Heart left ventricle (tissue), 16 donors: ENCODE data around the gene MICALL2. TPM values are rescaled to one million over a fixed set of nuclear protein-coding genes. Genes with fewer than 3 reads are reported as not detected.

Experiments
- ATAC-seq, 4 donors: fragments of 200-7000 bp; cut with Tn5 transposase; one replicate each; pipeline ENCODE4 v1.9.1; 2020 to 2022; ENCODE audit warnings: moderate library complexity in 4 of 4, mild to moderate bottlenecking in 3 of 4, moderate number of reproducible peaks in 1 of 4
- DNase-seq, 5 donors: peaks; one replicate each; pipeline ENCODE4 v3.0.0-alpha.2; 2020
- H3K27ac ChIP-seq, 12 donors: fragments of 200-600 bp; sonication (generic) in 4 of 12; one replicate each; pipeline versions ENCODE4 v1.5.0 to v1.8.0; 2016 to 2022; ENCODE audit warnings: mild to moderate bottlenecking in 2 of 12
- H3K27me3 ChIP-seq, 9 donors: fragments of 200-600 bp; sonication (generic) in 2 of 9; one replicate each; pipeline versions ENCODE4 v1.5.1 to v1.8.0; 2016 to 2022; ENCODE audit warnings: mild to moderate bottlenecking in 3 of 9
- H3K36me3 ChIP-seq, 9 donors: fragments of 200-600 bp; sonication (generic) in 2 of 9; one replicate each; pipeline versions ENCODE4 v1.5.0 to v1.8.0; 2018 to 2022; ENCODE audit warnings: mild to moderate bottlenecking in 2 of 9
- H3K4me1 ChIP-seq, 12 donors: fragments of 200-600 bp; sonication (generic) in 4 of 12; one replicate each; pipeline versions ENCODE4 v1.5.0 to v1.8.0; 2016 to 2022; ENCODE audit warnings: mild to moderate bottlenecking in 3 of 12
- H3K4me3 ChIP-seq, 12 donors: fragments of 200-600 bp; sonication (generic) in 4 of 12; one replicate each; pipeline versions ENCODE4 v1.5.0 to v1.8.0; 2017 to 2022; ENCODE audit warnings: mild to moderate bottlenecking in 9 of 12, moderate library complexity in 4 of 12
- H3K9me3 ChIP-seq, 12 donors: fragments of 200-600 bp; sonication (generic) in 4 of 12; one replicate each; pipeline versions ENCODE4 v1.5.0 to v1.8.0; 2016 to 2022; ENCODE audit warnings: mild to moderate bottlenecking in 1 of 12
- POLR2A ChIP-seq, 2 donors: fragments of 450-650 bp; IDR thresholded peaks; one replicate each; pipeline ENCODE4 v1.6.1; 2017; ENCODE audit warnings: antibody characterized with exemption in 2 of 2, mild to moderate bottlenecking in 2 of 2, moderate library complexity in 2 of 2
- WGBS, 4 donors: extraction: QIAGEN DNeasy Blood & Tissue Kit in 2 of 4; methylation state at CpG; one replicate each; pipeline versions ENCODE4 v1.1.5 to v1.1.7; 2013 to 2018; 5-methylcytosine and 5-hydroxymethylcytosine counted together
- intact Hi-C, 10 donors: fragments of 100-400 bp; cut with DNase I; formaldehyde crosslinking; loops; one replicate each; pipeline versions ENCODE4 v1.11.1 to v1.14.2; 2022
- polyA plus RNA-seq, 2 donors: library from polyadenylated mRNA; stranded (reverse); fragments of 200-250 nt; gene quantifications; one replicate each; pipeline ENCODE4 v1.2.3, GENCODE V29; 2013
- total RNA-seq, 9 donors: library from RNA; depleted of rRNA in 2 of 9; stranded (reverse); fragments of >200 nt in 2 of 9; fragmentation: NEBNext Ultra II Directional in 3 of 9; extraction: Animal tissue kit (Norgen Biotek cat#: 25700) in 3 of 9; gene quantifications; one replicate each; pipeline versions ENCODE4 v1.1.0 to v1.2.4, GENCODE V29; 2016 to 2023
- TF ChIP-seq, protein P1 (sequence below), 12 donors: fragments of 200-600 bp; sonication (generic) in 4 of 12; IDR thresholded peaks; one replicate each; pipeline versions ENCODE4 v1.5.0 to v1.8.0; 2018 to 2022; ENCODE audit warnings: antibody characterized with exemption in 12 of 12, mild to moderate bottlenecking in 5 of 12
- donor health status: ischemic (EF 13 %, LVEDD 7.1; RV severe dilation, severe dysfunction).
- donor health status: healthy with polysubstance abuse.
- donor health status: DM: no; HTN: yes; CAD: no.
- donor health status: DM: no; HTN: no; CAD: no.
- donor health status: ischemic (EF 25% LVEDD 6.9; RV normal size, moderate dysfunction).
- donor health status: ischemic (EF 25% LVEDD 5.7; RV mildly dilated, moderate dysfunction).
- donor health status: healthy.
- donor health status: DM: yes; HTN: yes; CAD: no.
- donor health status: ischemic (EF 35%, LVEDD 5.7; RV mildly dilated, moderate dysfunction).
- donor health status: nonischemic (EF 11% LVEDD 7.7; RV severe dilation, severe dysfunction).
- donor health status: DM: yes; HTN: yes; CAD: no.
- donor health status: PGD.
- donor health status: ischemic (EF 29% LVEDD 5.4; RV normal size, mild dysfunction).
- donor health status: nonischemic (EF 23%, LVEDD 6.1; RV moderate dilation, normal function).

Gene MICALL2
- total and polyA plus RNA-seq, 11 donors = 2.5 to 18.3 (median 8.4) TPM

DNA sequence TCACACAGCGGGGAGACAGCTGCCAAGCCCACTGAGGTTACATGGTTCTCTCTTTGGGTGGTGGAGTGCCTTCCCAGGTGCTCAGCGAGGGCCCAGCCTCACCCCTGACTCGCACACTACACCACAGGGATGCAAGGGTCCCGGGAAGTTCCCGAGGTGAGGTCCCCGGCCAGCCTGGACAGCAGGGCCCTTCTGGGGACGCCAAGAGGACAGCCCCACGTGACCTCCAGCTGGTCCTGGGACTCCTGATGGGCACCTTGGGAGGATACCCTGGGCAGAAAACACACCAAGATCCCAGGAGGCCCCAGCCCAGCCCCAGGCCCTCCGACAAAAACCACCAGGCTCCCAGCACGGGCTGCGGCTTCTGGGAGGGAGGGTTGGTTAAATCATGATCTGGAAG, 8.3 kb downstream of the MICALL2 start:
- Histone ChIP-seq H3K27me3 (no peaks in the 10 kb centered on the region), H3K36me3 (peaks cover 0 to 15% (median 0%) of the 10 kb centered on the region in 9 donors), H3K9me3 (no peaks in the 10 kb centered on the region), H3K4me3 (no peak overlapping the region), H3K27ac (no peak overlapping the region), H3K4me1 (peaks cover 0 to 41% (median 15%) of the 10 kb centered on the region in 12 donors)
- intact Hi-C loops = no loop called here
- DNase-seq (no peak), ATAC-seq (no peak)
- no peak for TF ChIP-seq POLR2A (IDR thresholded peaks at IDR 0.05)
- TF ChIP-seq, protein P1, sequence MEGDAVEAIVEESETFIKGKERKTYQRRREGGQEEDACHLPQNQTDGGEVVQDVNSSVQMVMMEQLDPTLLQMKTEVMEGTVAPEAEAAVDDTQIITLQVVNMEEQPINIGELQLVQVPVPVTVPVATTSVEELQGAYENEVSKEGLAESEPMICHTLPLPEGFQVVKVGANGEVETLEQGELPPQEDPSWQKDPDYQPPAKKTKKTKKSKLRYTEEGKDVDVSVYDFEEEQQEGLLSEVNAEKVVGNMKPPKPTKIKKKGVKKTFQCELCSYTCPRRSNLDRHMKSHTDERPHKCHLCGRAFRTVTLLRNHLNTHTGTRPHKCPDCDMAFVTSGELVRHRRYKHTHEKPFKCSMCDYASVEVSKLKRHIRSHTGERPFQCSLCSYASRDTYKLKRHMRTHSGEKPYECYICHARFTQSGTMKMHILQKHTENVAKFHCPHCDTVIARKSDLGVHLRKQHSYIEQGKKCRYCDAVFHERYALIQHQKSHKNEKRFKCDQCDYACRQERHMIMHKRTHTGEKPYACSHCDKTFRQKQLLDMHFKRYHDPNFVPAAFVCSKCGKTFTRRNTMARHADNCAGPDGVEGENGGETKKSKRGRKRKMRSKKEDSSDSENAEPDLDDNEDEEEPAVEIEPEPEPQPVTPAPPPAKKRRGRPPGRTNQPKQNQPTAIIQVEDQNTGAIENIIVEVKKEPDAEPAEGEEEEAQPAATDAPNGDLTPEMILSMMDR (IDR thresholded peaks at IDR 0.05) = no peak
- WGBS, 4 donors = 89 to 99% (median 92%) methylated on average over 10 to 11 of the region's 11 CpGs

DNA sequence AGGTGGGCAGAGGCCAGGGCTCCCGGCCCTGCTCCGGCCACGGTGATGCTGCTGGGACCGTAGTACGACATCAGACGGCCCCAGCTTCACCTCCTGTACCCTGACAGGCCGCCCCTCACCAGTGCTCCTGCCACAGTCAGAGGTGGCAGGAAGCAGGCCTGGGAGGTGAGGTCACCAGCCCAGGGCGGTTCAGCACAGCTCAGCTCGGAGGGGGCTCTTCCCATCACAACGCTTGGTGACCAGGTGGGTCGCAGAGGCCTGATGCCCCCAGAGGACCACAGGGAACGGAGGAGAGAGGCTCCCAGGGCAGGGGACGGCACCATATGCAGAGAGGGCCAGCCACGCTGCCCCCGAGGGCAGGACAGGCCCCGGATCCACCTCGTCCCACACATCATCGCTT, 8.8 kb downstream of the MICALL2 start:
- intact Hi-C loops = no loop called here
- H3K27me3 ChIP-seq = no peaks in the 10 kb centered on the region
- 89 to 91% (median 90%) methylated on average over 15 to 18 of the region's 18 CpGs for WGBS, 4 donors
- peaks cover 0 to 35% (median 11%) of the 10 kb centered on the region in 12 donors for H3K4me1 ChIP-seq
- ATAC-seq (no peak), DNase-seq (no peak)
- peaks cover 0 to 15% (median 0%) of the 10 kb centered on the region in 9 donors for H3K36me3 ChIP-seq
- no peaks in the 10 kb centered on the region for H3K9me3 ChIP-seq
- TF ChIP-seq, protein P1 (IDR thresholded peaks at IDR 0.05) = no peak
- TF ChIP-seq POLR2A (IDR thresholded peaks at IDR 0.05) = no peak
- no peak overlapping the region for H3K4me3 ChIP-seq
- H3K27ac ChIP-seq = no peak overlapping the region

DNA sequence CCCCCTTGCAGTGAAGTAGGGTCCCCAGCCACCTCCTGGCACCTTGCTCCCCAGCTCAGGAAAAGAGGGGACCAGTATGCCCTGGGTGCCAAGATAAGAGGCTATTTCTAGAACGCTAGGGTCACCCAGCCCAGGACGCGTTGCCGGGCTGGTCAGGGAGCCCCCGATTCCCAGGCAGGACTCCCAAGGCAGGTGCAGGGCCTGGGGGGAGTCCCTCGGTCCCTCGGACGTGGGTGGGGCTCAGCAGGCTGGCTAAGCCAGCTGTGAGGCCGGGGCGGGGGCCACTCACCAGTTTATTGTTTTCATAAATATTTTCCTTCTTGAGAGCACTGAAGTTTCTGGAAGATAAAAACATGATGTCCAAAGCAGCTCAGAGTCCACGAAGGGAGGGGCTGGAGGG, 9.3 kb downstream of the MICALL2 start:
- TF ChIP-seq POLR2A (IDR thresholded peaks at IDR 0.05) = no peak
- TF ChIP-seq, protein P1 (IDR thresholded peaks at IDR 0.05) = no peak
- no peaks in the 10 kb centered on the region for H3K9me3 ChIP-seq
- intact Hi-C loops = no loop called here
- WGBS, 4 donors = 68 to 78% (median 75%) methylated on average over 7 to 11 of the region's 11 CpGs
- no peak for ATAC-seq
- H3K4me1 ChIP-seq = peaks cover 0 to 30% (median 7%) of the 10 kb centered on the region in 12 donors
- no peaks in the 10 kb centered on the region for H3K27me3 ChIP-seq
- H3K36me3 ChIP-seq = peaks cover 0 to 15% (median 0%) of the 10 kb centered on the region in 9 donors
- no peak overlapping the region for H3K4me3 ChIP-seq
- no peak for DNase-seq
- H3K27ac ChIP-seq = no peak overlapping the region

DNA sequence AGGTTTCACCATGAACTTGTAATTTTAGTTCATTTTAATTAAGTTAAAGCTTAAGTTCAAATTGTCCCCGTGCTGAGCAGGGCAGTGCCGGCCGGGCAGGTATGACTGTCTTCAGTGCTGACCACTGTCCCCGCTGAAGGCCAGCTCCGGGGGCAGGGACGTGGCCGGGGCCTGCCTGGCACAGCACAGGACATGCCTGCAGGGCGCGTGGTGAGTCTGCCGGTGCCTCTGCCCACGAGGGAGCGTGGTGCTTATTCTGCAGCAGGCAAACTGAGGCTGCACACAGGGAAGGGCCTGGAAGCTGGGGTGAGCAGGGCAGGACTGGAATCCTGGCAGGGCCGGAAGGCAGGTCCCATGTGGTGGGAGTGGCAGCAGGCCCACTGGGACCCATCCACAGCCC, 9.8 kb downstream of the MICALL2 start:
- intact Hi-C loops = no loop called here
- H3K4me1 ChIP-seq = peaks cover 0 to 28% (median 3%) of the 10 kb centered on the region in 12 donors
- H3K4me3 ChIP-seq = no peak overlapping the region
- no peaks in the 10 kb centered on the region for H3K9me3 ChIP-seq
- 83 to 96% (median 90%) methylated on average over 12 to 13 of the region's 13 CpGs for WGBS, 4 donors
- DNase-seq (no peak), ATAC-seq (no peak)
- no peak overlapping the region for H3K27ac ChIP-seq
- no peaks in the 10 kb centered on the region for H3K27me3 ChIP-seq
- TF ChIP-seq POLR2A (IDR thresholded peaks at IDR 0.05) = no peak
- TF ChIP-seq, protein P1 (IDR thresholded peaks at IDR 0.05) = no peak
- H3K36me3 ChIP-seq = peaks cover 0 to 15% (median 0%) of the 10 kb centered on the region in 9 donors
